SIG-M5 treated with dmso at 0.1 percent for 504 hours (cell line): Measurements from ENCODE around the gene TP73.

Experiments used
- DNase-seq: peaks from one replicate; lab custom pipeline; 2025; ENCODE audit not compliant: unreplicated experiment; lab: John Stamatoyannopoulos, UW

TP73 gene

DNA sequence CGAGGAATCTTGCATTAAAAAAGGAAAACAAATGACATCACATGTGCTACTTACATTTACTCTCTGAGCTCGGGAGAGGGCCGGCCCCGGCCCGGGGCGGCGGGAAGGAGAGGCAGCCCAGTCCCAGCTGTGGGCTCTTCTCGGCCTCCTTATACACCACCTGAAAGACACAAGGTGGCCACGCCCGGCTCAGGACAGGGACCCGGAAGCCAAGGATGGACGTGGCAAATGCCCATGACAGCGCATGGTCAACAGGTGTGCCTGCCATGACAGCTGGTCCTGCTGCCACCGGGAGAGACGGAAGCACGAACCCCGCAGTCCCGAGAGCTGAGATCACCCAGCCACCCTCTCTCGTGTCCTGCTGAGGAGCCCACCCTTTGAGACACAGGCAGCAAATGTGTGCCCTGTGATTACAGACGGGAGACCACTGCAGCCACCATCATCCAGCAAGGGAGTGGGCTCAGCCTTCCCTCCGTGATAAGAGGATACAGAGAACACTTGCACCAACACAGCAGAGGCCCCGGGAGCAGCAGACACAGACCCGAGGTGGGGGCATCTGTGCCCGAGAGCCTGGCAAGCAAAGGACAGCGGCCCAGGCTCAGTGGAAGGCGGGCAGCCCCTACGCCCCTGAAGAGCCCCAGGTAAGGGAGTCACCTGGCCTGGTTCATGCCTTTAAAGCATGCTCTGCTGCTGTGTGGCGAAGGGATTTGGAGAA, 18.8 kb upstream of the TP73 start:
- DNase-seq = no peak

DNA sequence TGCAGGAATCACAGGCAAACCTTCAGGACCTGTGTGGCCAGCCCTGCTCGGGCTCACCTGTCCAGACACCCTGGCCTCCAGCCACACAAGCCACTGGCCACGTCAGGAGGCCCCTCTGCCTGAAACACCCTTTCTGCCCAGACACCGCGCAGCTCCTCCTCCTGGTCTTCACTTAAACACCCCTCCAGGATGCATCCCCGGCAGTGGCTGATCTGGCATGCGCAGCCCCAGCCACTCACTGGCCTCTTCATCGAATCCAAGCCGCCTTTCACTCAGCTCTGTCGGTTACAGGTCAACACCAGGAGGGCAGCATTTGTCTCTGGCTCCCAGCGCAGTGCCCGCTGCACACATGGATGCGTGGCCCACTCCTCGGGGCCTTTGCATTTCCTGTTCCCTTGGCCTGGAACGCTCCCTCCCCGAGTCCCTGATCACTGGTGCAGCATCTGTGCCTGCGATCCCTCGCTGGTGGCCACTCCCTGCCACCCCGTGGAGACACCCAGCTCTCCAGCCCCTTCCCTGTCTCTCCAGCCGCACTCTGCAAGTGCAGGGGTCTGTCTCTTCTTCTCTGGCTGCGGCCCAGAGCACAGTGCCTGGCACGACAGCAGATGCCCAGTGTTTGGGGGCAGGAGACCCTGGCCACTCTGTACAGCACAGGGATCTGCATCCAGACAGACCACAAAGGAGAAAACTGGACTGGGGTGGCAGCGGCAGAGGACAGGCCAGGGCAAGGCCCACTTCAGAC, 18.1 kb upstream of the TP73 start:
- DNase-seq = no peak

DNA sequence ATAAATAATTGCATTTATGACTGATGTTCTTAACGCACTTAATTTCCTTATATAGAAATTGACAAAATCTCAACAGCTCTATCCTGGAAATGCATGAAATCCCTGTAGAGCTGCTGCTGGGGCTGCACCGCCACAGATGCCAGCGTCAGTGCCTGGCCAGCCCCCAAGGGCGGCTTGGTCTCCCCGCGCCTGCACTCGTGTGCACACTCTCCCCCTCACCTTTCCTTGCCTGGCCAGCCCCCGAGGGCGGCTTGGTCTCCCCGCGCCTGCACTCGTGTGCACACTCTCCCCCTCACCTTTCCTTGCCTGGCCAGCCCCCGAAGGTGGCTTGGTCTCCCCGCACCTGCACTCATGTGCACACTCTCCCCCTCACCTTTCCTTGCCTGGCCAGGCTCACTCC, 16.2 kb upstream of the TP73 start:
- DNase-seq = no peak

- DNase-seq = no peak
Measured at GRCh38 chr1:3636531-3636930, 15.8 kb upstream of the TP73 start.

GRCh38 chr1:3638027-3638426, 14.3 kb upstream of the TP73 start:
- no peak for DNase-seq

DNA sequence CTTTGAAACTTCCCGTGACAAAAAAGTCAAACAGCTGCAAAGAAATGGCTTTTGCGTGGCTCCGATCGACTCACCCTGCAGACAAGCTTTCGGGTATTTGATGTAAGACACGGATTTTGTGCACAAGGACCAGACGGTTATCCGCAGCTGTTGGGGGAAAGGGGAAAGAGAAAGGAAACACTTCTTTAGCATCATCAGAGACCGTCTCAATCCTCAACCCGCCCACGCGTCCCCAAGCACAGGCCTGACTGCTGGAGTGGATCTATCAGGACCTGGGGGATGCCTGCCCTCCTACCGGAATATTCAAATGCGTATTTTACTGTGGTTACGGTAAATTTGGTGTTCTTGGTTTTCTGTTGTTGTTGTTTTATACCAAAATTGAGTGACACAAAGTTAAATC, 13.6 kb upstream of the TP73 start:
- DNase-seq = no peak

GRCh38 chr1:3639397-3639911, 12.9 kb upstream of the TP73 start:
- no peak for DNase-seq

GRCh38 chr1:3640121-3640837, 12.0 kb upstream of the TP73 start:
- no peak for DNase-seq

- DNase-seq = no peak
Measured at GRCh38 chr1:3641046-3641760, 11.1 kb upstream of the TP73 start.

GRCh38 chr1:3641816-3642215, 10.5 kb upstream of the TP73 start:
- no peak for DNase-seq

DNA sequence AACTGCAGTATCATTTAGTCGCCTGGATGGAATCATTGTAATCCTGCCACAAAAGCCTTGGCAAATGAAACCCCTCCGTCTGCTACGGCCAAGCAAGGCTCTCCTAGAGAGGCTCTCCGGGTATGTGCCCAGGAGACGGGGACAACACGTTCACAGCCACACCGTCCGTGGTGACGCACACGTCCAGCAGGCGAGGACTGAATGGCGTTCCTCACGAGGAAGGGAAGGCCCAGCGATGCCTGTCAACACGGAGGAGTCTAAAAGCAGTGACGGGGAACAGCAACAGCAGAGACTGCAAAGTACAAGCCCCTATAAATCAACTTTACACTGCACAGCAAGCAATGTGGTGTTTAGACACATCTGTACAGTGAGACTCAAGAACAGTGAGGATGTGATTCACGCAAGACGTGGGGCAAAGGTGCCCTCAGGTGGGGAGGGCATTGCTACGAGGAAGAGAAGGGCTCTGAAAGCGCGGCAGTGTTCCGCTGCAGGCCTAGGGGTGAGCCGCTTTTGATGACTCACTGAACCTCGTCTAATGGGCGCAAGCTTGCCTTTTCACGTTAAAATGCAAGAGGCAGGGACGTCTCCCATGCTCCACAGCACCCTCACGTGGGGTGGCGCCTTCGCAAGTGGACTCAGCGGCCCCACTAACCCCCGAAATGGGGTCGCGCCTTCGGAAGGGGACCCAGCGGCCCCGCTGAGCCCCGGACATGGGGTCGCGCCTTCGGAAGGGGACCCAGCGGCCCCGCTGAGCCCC, 9.2 kb upstream of the TP73 start:
- DNase-seq = no peak

DNA sequence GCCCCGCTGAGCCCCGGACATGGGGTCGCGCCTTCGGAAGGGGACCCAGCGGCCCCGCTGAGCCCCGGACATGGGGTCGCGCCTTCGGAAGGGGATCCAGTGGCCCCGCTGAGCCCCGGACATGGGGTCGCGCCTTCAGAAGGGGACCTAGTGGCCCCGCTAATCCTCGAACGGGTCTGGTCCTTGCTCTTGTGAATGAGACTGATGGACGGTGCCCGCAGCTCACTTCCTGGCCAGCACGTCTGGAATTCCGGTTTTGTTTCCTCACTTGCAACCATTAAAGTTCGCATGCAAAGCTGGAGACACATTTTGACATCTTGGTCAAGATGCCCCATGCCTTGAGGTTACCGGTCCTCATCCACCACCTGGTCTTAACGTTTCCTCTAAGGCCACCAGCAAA, 8.0 kb upstream of the TP73 start:
- DNase-seq = no peak

DNA sequence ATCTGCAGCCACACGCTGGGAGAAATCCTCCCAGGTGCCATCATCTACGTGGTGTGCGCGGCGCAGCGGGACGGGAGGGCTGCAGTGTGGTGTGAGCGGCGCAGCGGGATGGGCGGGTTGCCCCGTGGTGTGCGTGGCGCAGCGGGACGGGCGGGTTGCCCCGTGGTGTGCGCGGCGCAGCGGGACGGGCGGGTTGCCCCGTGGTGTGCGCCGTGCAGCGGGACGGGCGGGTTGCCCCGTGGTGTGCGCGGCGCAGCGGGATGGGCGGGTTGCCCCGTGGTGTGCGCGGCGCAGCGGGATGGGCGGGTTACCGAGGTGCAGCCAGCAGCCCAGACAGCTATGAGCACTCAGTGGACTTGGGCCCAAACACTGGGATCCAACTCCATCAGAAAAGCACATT, 7.1 kb upstream of the TP73 start:
- no peak for DNase-seq

- DNase-seq = no peak
Measured at GRCh38 chr1:3645666-3646355, 6.5 kb upstream of the TP73 start.

GRCh38 chr1:3646596-3646995, 5.7 kb upstream of the TP73 start:
- DNase-seq = no peak

DNA sequence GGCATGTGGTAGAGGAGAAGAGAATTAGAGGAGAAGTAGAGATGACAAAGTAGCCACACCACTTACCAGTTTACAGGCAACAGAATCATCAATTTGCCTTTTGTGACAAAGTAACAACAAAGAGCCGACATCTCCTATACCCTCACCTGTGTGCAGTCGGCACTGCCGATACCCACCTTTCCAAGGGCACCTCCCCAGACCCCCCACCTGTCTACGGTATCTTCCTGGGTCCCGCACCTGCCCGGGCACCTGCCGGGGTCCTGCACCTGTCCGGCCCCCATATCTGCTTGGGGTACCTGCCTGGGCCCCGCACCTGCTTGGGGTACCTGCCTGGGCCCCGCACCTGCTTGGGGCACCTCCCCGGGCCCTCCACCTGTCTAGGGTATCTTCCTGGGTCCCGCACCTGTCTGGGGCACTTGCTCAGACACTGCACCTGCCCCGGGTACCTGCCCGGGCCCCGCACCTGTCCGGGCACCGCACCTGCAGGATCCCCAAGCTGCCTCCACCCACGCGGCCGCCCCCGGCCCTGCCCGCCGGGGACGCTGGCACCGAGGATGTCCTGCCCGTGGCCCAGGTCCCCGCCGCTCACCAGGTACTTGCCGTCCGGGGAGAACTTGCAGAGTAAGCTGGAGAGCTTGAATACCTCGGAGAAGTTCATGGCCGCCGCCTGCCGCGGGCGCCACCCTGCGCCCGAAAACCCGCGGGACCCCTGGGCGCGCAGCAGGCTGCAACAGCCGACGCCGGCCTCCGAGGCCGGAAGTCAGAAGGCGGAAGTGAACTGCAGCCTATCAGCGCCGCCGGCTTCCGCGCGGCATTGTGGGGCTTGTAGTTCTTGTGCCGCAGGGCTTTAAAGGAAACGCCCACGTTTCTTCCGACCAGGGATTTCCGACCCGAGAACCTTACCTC, 2.7 kb upstream of the TP73 start, which contains the start of gene WRAP73:
Gene WRAP73, minus strand, starts transcription at position 762 of the 906 bp plus-strand sequence. Its CDS starts 104 bp downstream, at position 658.
- DNase-seq = peak; percentile 88

DNA sequence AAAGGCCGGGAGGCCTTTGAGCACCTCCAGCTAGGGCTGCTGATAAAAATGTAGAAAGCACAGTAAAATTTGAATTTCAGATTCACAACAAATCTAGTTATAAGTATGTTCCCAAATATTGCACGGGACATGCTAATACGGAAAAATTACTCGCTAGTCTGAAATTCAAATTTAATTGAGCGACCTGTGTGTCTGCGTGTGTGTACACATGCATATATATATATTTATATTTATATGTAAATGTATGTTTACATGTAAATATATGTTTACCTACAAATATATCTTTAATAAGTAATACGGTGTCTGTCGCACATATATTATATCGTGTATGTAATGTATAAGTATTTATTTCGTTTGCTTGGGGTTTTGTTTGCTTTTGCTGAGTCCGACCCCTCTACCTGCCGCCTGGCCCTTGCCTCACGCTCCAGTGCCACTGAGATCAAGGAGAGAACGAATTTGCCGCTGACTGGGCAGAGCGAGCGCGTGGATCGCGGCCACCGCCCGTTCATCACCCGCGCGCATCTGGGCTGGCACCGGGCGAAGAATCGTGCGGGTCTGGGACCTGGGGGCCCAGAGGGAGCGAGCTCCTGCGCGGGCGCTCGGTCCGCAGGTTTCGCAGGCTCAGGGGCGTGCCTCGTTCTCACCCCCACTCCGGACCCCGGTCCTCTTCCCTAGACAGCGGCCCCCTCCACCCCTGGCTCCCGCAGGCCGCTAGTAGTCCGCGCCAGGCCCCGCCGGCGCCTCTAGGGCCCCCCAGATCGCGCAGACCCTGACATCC, 1.9 kb upstream of the TP73 start:
- DNase-seq = no peak
